GM12892 (cell line): ENCODE data around the gene ANKRD13A.

Experiments used
- DNase-seq: peaks from one replicate; pipeline ENCODE4 v3.0.0; 2011; ENCODE audit not compliant: insufficient read length
- FAIRE-seq: peaks from 2 replicates; lab custom pipeline; 2011; peaks lifted over from hg19 to GRCh38; lab: Jason Lieb, UNC
- POLR2A ChIP-seq: IDR thresholded peaks from 2 replicates; pipeline ENCODE4 v1.6.1; 2011; ENCODE audit warnings: low read depth, low read length, control low read depth
- POLR2AphosphoS5 ChIP-seq: IDR thresholded peaks from 2 replicates; pipeline ENCODE4 v1.6.1; 2011; ENCODE audit warnings: low read depth, low read length, control low read depth
- TAF1 ChIP-seq: IDR thresholded peaks from 2 replicates; pipeline ENCODE4 v1.6.1; 2011; ENCODE audit warnings: low read depth, mild to moderate bottlenecking, control low read depth, low read length, borderline replicate concordance

Gene ANKRD13A

DNA sequence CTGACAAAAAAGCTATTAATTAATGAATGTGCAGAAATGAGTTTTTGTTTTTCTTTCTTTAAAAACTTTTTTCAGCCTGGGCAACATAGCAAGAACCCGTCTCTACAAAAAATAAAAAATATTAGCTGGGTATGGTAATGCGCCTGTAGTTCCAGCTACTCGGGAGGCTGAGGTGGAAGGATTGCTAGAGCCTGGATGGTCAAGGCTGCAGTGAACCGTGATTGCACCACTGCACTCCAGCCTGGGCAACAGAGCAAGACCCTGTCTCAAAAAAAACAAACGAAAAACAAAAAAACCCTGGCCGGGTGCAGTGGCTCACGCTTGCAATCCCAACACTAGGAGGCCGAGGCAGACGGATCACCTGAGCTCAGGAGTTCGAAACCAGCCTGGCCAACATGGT, 11.0 kb upstream of the ANKRD13A start:
- FAIRE-seq (no peak), DNase-seq (no peak)
- TF ChIP-seq POLR2A (no peak), TAF1 (no peak), POLR2AphosphoS5 (no peak)

DNA sequence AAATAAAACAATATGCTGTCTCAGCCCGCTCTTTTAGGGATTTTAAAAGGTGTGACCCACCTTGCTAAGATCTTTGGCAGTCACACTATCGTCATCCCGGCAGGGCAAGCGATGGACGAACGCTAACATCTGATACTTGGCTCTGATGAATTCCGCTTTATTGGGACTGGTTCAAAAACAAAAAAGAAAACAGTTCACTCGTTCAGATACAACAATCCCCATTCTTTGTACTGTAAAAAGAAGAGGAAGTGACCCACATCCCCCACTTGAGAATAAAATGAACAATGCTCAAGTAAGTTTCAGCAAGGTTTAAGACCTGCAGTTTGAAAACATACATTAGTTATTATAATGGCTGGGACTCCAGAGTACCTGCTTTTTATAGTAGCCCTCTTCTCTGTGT, 10.3 kb upstream of the ANKRD13A start:
- no peak for DNase-seq
- TF ChIP-seq POLR2AphosphoS5 (no peak), POLR2A (no peak), TAF1 (no peak)
- no peak for FAIRE-seq

DNA sequence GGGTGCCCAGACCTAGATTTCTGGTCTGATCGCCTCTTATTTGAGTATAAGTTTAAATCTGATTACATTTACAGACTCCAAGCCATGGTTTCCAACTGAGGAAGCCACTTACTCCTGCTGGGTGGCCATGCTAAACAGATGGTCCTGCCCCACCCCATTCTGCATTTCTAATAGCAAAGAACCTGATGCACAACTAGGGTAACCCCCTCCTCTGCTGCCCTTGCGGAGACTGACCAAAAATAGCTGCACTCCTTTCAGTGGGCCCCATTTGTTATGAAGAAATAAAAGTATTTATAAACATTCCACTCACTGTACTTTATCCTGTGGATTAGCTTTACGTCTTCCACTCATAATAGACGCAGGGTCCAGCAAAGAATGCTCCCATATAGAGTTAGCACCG, 9.8 kb upstream of the ANKRD13A start:
- DNase-seq (no peak), FAIRE-seq (no peak)
- no peak for TF ChIP-seq POLR2AphosphoS5

DNA sequence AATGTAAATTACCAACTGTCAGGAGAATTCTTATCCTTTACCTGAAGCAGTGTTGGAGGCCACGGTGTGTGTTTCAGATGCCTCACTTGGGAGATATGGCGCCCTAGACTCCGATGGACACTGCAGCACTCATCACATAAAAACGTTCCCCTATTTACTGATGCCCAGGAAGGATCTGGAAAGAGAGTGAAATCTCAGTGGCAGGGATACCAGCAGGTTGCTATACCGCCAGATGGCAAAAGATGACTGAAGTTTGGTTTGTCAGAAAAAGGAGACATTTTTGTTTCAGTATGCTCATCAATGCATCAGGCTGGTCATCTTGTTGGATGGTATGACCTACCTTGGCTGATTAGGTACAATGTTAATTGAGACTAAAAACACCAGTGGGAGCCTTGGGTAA, 7.6 kb upstream of the ANKRD13A start:
- no peak for TF ChIP-seq TAF1
- TF ChIP-seq POLR2AphosphoS5, result no peak
- TF ChIP-seq POLR2A, result no peak
- DNase-seq, result no peak
- no peak for FAIRE-seq

DNA sequence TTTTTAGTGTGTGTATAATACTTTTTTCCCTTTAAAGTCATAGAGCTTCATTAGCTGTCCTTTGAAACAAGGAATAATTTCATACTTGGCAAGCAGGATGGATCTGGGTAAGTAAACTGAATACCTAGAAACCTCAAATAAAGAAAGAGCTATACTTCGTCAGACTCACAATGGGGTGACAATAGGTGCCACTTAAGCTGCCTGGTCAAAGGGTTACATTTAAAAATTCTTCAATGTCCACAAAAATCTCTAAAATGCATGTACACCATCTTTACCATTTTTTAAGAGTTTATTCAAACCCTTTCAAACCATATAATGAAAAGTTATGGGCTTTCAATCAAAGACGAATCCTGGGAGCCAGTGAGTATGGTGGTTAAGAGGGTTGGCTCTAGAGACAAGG, 6.1 kb upstream of the ANKRD13A start:
- FAIRE-seq, result no peak
- no peak for DNase-seq
- TF ChIP-seq POLR2AphosphoS5, result no peak
- TF ChIP-seq TAF1, result no peak
- no peak for TF ChIP-seq POLR2A

DNA sequence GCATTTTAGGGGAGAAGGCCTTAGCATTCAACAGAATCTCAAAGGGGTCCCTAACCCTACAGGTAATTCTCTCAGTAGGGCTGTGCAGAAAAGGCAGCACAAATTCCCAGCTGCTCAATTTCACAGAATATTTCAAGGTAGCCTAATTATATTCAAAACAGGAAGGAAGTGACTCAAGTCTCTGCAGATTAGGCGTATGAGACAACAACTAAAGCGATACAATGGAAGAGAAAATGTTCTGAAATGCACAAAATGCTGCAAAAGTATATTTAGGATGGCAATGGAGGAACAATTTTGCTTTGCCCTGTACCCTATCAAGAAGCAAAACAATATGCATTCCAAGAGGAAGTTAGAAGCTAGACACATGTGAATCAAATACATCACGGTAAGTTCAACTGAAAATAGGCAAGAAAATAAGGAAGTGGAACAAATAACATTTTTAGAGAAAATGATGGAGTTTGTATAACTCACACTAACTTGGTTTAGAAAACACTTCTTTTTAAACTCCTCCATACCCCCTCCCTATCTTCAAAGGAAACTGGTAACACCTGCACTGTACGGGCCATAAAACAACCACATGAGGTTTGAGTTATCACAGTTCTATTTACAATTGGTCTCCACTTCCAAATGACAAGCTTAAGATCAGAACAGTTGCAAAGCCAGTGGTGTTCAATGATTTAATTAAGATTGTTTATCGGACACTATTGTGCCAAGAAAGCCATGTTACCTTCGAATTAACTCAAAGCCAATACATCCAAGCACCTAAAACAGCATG, 4.6 kb upstream of the ANKRD13A start:
- no peak for FAIRE-seq
- no peak for TF ChIP-seq POLR2AphosphoS5
- no peak for TF ChIP-seq POLR2A
- no peak for TF ChIP-seq TAF1
- no peak for DNase-seq

DNA sequence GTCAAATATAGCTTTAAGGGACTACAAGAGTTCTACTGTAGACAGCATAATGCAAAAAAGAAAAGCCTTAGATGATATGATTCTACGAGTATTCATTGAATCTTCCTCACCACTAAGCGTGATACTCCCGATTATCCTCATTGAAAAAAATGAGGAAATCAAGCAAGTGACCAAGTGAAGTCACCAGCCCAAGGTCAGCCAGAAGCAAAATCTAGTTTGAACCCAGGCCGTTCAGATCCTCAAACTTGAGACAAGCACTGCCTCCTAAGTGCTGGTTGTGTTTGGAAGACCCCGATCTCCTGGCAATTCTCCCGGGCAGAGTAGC, 3.9 kb upstream of the ANKRD13A start:
- DNase-seq, result no peak
- TF ChIP-seq TAF1, result no peak
- TF ChIP-seq POLR2A, result no peak
- no peak for TF ChIP-seq POLR2AphosphoS5
- FAIRE-seq, result no peak

DNA sequence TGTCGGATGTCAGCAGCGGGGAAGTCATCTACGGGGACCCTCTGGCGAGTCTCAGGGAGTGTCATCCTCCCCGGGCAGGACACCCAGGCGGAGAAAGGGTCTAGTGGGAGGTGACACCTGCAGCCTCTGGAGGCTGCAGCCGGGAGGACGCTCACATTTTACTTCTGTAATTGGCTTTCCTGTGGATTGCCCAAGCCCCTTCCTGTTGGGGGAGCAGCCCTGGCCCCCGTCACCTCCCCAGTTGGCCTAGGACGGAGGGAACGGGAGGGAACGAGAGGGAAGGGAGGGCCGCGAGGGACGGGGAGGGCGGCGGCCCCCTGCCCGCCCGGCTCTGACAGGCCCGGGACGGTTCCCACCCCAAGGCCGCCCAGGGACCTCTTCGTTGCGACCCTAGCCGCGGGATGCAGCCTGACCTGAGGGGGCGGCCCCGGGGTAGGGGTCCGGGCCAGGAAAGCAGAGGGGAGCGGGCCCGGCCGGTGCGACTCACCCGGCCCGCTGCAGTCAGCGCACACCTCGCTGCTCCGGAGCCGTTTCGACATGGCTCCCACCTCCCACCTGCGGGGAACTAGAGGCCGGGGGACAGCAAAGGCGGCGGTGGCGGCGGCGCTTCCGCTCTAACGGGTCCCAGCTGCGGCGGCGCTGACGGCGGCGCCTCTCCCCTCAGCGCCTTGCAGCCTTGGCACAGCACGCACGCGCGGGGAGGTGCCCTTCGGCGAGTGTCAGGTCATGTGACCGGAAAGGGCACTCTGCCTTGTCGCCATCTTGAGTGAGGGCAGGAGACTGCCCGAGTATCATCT, 3.3 kb upstream of the ANKRD13A start, which contains the start of gene GIT2:
GIT2 (minus strand) TSS at position 683 of the 797 bp plus-strand sequence; CDS start at position 539, 144 bp downstream.
- TF ChIP-seq POLR2AphosphoS5 (peak; percentile 38; the same call in 1 of the 2 replicates), POLR2A (peak; percentile 86; the same call in 1 of the 2 replicates), TAF1 (no peak)
- DNase-seq (peak; percentile 89), FAIRE-seq (peak; percentile 97)

DNA sequence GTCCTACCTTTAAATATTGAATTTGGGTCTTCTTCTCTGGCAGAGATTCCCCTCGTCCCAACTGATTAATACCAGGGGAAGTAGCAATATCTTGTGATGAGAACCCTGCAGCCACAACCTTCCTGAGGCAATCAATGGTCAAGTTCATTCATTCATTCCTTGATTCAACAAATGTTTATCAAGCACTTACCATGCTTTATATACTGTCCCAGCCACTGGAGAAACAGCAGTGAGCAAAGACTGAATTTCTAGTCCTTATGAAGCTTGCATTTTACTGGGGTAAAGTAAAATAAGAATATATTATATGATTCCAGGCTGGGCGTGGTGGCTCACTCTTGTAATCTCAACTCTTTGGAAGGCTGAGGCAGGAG, 2.8 kb upstream of the ANKRD13A start:
- TF ChIP-seq TAF1 (no peak), POLR2AphosphoS5 (no peak), POLR2A (no peak)
- DNase-seq (no peak), FAIRE-seq (no peak)

DNA sequence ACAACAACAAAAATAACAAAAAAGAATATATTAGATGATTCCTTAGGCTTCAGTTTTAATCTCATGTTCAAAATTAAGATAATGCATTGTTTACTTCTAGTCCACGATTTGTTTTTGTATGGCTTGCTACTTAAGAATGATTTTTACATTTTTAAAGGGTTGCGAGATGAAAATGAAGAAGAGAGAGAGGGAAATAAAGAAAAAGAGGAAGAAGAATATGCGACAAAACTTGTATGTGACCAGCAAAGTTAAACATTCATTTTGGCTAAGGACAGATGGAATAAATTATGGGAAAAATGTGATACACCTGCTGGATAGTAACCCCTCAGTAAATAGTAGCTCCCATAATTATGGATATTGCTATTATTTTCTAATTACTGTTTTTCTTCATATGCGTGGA, 1.8 kb upstream of the ANKRD13A start:
- TF ChIP-seq POLR2AphosphoS5, result no peak
- TF ChIP-seq TAF1, result no peak
- TF ChIP-seq POLR2A, result no peak
- FAIRE-seq (no peak), DNase-seq (no peak)

DNA sequence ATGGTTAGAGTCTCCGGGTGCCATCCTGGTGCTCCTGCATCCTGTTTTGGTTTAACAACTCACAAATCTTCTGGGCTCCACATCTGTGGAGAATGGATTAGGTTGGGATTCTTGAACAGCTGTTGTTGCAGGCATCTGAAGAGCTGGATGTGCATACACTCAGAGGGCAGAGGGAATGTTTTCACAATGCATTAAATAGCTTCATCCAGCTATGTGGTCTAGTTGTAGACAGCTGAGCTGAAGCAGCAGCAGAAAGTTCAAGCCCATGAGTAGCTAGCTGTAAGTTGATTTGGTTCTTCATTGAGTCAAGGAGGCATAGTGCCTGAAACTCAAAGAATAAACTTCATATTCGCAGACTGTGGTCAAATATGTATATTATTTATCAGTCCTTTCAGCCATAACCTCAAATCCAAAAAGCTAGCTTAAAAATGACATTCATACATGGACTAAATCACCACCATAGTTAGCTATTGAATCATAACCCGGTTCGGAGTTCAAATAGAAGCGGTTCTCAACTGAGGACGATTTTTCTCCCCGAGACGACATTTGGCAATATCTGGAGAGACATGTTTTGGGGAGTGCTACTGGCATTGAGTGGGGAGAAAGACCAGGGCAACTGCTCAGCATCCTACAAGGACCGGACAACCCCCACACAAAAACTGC, 858 bp upstream of the ANKRD13A start:
- no peak for TF ChIP-seq POLR2AphosphoS5
- no peak for TF ChIP-seq TAF1
- TF ChIP-seq POLR2A, result no peak
- DNase-seq, result no peak
- FAIRE-seq, result no peak
